Measurements from ENCODE around the gene BRCA1.
"Not testable (repeated sequence)": the region's sequence is repeated elsewhere in the genome, so short reads cannot be mapped to it uniquely, and the experiment has no call there.

BRCA1 gene

DNA sequence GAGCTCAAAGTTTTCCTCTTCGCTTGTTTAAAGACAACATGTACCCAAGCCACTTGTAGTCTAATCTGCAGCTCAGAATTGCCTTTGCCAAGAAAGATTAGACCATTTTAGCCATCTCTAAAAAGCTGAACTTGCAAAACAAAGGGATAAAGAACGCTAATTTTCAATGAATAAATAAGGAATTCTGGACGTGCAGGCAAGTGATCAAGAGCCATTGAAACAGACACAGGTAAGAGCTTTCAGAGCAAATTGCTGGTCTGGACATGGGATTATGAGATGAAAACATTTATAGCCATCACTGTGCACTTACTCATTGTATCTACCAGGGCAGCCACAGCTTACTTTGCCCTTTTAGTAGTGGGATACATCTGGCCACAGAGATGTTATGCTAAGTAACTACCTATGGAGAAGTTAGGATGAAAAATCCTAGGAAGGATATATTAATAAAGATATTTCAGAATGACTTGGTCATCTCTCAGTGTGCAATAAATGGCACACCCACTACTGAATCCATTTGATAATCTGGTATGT, 55.7 kb downstream of the BRCA1 start:
- in situ Hi-C loops (cut with MboI; ENCODE audit: low sequenced_read_pairs) = no loop called here
- H3K4me1 ChIP-seq = peaks cover 3% of the 10 kb centered on the region; the same call in 1 of the 2 replicates
- H3K9me3 ChIP-seq = no peaks in the 10 kb centered on the region
- peaks cover 42% of the 10 kb centered on the region for H3K36me3 ChIP-seq (replicated peaks)
- no peak for DNase-seq (ENCODE audit: low spot score in 2 of 2)
- H3K27me3 ChIP-seq (ENCODE audit: low read depth) = no peaks in the 10 kb centered on the region
- H3K4me3 ChIP-seq = no peak overlapping the region

DNA sequence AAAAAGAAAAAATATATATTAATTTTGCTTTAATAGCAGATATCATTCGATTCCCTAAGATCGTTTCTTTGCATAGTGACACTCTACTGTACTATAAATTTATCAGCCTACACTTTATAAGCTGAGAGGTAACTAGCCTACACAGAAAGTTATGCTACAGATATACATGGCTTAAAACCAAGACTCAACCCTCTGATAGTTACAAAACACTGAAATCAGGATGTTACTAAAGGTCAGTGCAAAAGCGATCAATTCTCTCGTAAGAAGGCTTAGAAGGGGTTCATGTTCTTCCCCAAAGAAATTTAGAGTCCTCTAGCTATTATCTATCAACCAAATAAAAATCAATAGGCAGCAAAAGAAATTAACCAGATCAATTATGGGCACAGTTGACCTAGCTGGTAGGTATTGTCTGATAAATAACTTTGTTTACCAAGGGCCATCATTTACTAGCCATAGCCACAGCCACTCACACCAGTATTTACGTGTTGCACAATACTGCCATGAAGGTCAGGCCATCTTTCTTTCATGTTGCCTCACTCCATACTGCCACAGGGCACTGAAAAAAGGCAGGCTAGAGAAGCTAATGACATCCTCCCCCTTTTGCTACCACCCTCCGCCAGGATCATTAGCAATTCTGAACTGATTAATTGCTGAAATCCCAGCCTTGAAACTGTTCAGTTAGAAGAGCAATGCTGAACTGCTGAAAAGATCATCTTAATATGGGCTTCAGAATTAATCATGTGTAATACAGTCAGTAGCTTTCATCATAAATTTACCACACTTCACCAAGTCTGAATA, 56.4 kb downstream of the BRCA1 start:
- no peaks in the 10 kb centered on the region for H3K9me3 ChIP-seq
- peaks cover 8% of the 10 kb centered on the region for H3K4me1 ChIP-seq
- H3K27me3 ChIP-seq (ENCODE audit: low read depth) = no peaks in the 10 kb centered on the region
- H3K4me3 ChIP-seq = no peak overlapping the region
- peaks cover 39% of the 10 kb centered on the region for H3K36me3 ChIP-seq (replicated peaks)
- no peak for DNase-seq (ENCODE audit: low spot score in 2 of 2)
- in situ Hi-C loops (cut with MboI; ENCODE audit: low sequenced_read_pairs) = no loop called here

DNA sequence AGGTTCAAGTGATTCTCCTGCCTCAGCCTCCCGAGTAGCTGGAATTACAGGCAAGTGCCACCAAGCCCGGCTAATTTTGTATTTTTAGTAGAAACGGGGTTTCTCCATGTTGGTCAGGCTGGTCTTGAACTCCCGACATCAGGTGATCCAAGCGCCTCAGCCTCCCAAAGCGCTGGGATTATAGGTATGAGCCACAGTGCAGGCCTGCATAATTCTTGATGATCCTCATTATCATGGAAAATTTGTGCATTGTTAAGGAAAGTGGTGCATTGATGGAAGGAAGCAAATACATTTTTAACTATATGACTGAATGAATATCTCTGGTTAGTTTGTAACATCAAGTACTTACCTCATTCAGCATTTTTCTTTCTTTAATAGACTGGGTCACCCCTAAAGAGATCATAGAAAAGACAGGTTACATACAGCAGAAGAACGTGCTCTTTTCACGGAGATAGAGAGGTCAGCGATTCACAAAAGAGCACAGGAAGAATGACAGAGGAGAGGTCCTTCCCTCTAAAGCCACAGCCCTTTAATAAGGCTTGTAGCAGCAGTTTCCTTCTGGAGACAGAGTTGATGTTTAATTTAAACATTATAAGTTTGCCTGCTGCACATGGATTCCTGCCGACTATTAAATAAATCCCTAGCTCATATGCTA, 62.1 kb downstream of the BRCA1 start:
- Histone ChIP-seq H3K36me3 (replicated peaks) (peaks cover 33% of the 10 kb centered on the region), H3K9me3 (no peaks in the 10 kb centered on the region), H3K4me1 (peaks cover 21% of the 10 kb centered on the region), H3K4me3 (no peak overlapping the region), H3K27me3 (ENCODE audit: low read depth) (no peaks in the 10 kb centered on the region)
- in situ Hi-C loops (cut with MboI; ENCODE audit: low sequenced_read_pairs) = no loop called here
- peak; percentile 53 to 60 for DNase-seq (ENCODE audit: low spot score in 2 of 2)

DNA sequence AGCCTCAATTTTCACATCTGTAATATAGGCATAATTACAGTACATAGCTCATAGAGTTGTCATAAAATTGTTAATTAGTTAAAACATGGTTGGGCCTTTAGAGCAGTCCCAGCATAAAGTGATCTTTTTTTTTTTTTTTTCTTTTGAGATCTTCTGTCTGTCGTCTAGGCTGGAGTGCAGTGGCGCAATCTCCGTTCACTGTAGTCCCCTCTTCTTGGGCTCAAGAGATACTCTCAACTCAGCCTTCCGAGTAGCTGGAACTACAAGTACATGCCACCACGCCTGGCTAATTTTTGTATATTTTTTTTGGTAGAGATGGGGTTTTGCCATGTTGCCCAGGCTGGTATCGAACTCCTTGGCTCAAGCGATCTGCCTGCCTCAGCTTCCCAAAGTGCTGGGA, 69.1 kb downstream of the BRCA1 start:
- H3K36me3 ChIP-seq (replicated peaks) = peaks cover 51% of the 10 kb centered on the region
- in situ Hi-C loops (cut with MboI; ENCODE audit: low sequenced_read_pairs) = no loop called here

DNA sequence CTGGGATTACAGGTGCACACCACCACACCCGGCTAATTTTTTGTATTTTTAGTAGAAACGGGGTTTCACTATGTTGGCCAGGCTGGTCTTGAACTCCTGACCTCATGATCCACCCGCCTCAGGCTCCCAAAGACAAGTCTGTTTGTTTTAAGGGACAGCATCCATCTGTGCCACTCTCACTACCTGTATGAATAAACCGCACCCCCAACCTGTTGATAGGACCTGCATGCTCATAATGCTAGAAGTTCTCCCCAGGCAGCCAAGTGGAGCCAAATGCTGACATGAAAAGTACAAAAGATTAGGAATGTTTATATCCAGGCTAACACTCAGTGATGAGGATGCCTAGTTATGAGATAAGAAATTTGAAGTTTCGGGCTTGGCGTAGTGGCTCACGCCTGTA, 72.2 kb downstream of the BRCA1 start:
- in situ Hi-C loops (cut with MboI; ENCODE audit: low sequenced_read_pairs) = not testable (repeated sequence)

More for the DNA sequence above, 69.1 kb downstream of the BRCA1 start:
- no peak overlapping the region for H3K4me3 ChIP-seq
- H3K4me1 ChIP-seq = no peaks in the 10 kb centered on the region
- H3K27me3 ChIP-seq (ENCODE audit: low read depth) = no peaks in the 10 kb centered on the region
- H3K9me3 ChIP-seq = no peaks in the 10 kb centered on the region
- no peak for DNase-seq (ENCODE audit: low spot score in 2 of 2)

DNA sequence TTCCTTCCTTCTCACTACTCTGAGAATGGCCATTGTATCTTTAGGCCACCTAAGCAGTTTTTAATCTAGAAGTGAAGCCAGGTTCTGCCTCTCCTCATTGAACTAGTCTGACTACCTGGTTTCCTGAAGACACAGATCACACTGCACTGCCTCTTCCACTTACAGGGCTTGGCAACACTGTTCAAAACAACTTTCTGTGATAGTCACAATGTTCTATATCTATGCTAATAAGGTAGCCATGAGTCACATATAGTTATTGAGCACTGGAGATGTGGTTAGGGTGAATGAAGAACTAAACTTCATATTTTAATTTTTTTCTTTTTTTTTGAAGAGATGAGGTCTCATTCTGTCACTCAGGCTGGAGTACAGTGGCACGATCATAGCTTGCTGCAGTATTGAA, 73.2 kb downstream of the BRCA1 start:
- Histone ChIP-seq H3K27me3 (ENCODE audit: low read depth) (no peaks in the 10 kb centered on the region), H3K36me3 (replicated peaks) (peaks cover 66% of the 10 kb centered on the region), H3K4me3 (no peak overlapping the region), H3K4me1 (no peaks in the 10 kb centered on the region), H3K9me3 (no peaks in the 10 kb centered on the region)
- in situ Hi-C loops (cut with MboI; ENCODE audit: low sequenced_read_pairs) = no loop called here
- DNase-seq (ENCODE audit: low spot score in 2 of 2) = no peak

More for the DNA sequence above, 72.2 kb downstream of the BRCA1 start:
- not testable (repeated sequence) for DNase-seq (ENCODE audit: low spot score in 2 of 2); H3K27me3 ChIP-seq (ENCODE audit: low read depth); H3K4me3 ChIP-seq; H3K9me3 ChIP-seq; H3K4me1 ChIP-seq
- peaks cover 61% of the 10 kb centered on the region for H3K36me3 ChIP-seq (replicated peaks)

DNA sequence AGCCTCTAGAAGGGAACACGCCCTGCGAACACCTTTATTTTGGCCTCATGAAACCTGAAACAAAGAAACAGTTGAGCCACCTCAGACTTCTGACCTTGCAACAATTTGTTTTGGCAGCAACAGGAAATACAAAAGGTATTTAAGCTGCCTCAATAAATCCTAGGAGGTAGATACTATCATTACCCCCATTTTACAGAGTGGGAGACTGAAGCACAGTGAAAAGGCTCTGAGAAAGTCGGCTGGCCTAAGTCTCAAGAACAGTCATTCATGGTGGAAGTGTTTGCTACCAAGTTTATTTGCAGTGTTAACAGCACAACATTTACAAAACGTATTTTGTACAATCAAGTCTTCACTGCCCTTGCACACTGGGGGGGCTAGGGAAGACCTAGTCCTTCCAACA, 81.1 kb downstream of the BRCA1 start:
- no peak for DNase-seq (ENCODE audit: low spot score in 2 of 2)
- Histone ChIP-seq H3K4me3 (no peak overlapping the region), H3K27me3 (ENCODE audit: low read depth) (no peaks in the 10 kb centered on the region), H3K4me1 (peaks cover 19% of the 10 kb centered on the region), H3K9me3 (no peaks in the 10 kb centered on the region), H3K36me3 (replicated peaks) (peaks cover 26% of the 10 kb centered on the region)
- in situ Hi-C loops (cut with MboI; ENCODE audit: low sequenced_read_pairs) = no loop called here

DNA sequence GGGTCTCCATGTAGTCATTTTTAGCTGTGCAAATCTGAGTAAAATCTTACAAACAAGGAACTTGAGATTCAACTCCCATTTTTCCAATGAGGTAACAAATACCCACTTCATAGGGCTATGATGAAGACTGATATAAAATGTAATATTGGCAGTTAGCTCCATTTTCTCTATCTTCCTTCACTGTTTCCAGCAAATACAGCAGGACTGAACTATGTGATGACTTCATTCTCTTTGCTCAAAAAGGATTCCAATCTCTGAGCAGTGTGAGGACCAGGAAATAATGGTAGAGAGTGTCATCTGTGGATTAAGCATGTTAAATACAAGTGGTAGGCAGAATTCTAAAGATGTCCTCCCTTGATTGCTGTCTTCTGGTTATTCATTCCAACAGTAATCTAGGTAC, 81.9 kb downstream of the BRCA1 start:
- in situ Hi-C loops (cut with MboI; ENCODE audit: low sequenced_read_pairs) = no loop called here
- Histone ChIP-seq H3K27me3 (ENCODE audit: low read depth) (no peaks in the 10 kb centered on the region), H3K36me3 (replicated peaks) (peaks cover 23% of the 10 kb centered on the region)

DNA sequence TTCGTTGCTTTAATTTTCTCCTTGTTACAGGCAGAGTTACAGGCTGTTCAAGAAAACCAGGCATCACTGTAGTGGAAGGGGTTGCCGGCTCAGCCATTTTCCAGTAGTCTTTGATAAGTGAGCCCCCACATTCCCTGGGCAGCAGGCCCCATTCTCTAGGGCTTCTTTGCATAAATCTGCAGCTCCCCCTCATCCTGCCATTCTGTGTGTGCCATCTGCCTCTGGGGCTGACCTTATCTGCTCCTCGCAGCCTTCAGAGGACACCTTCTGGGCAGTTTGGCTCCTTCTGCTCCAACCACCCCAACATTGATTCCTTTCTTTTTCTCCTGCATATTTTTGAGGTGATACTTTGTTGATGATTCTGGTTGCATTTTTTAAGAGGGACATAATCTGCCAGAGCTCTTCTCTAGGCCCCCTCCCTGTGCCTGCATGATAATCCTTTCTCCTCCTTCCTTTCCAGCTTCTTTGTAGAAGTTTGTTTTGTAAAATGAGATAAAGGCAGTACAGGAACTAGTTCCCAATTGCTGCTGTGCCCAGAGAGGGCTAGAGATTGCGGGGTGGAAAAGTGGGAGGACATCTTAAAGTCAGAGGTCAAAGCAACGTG, 83.0 kb downstream of the BRCA1 start:
- DNase-seq (ENCODE audit: low spot score in 2 of 2) = no peak
- in situ Hi-C loops (cut with MboI; ENCODE audit: low sequenced_read_pairs) = no loop called here
- Histone ChIP-seq H3K4me3 (no peak overlapping the region), H3K9me3 (no peaks in the 10 kb centered on the region), H3K27me3 (ENCODE audit: low read depth) (no peaks in the 10 kb centered on the region), H3K36me3 (replicated peaks) (peaks cover 17% of the 10 kb centered on the region), H3K4me1 (peaks cover 19% of the 10 kb centered on the region)

More for the DNA sequence above, 81.9 kb downstream of the BRCA1 start:
- no peaks in the 10 kb centered on the region for H3K9me3 ChIP-seq
- DNase-seq (ENCODE audit: low spot score in 2 of 2) = no peak
- no peak overlapping the region for H3K4me3 ChIP-seq
- peaks cover 19% of the 10 kb centered on the region for H3K4me1 ChIP-seq

DNA sequence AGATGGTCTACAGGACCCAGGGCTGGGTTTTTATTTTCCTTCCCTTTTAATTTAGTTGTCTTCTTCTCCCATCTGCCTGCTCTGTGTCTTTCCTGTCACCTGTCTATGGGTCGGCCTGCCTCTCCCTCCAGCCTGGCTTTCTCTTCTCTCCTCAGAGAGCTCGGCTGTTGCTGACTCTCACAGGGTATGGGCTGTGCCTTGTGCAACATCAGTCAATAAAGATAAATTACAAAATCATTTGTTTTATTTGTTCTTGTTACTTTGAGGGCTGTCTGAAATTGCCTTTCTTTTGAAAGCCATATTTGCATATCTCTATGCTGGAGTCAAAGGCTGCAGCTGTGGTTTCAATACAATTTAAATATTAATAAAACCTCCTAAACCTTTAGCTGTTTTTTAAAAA, 84.5 kb downstream of the BRCA1 start:
- Histone ChIP-seq H3K4me1 (peaks cover 33% of the 10 kb centered on the region), H3K9me3 (no peaks in the 10 kb centered on the region), H3K36me3 (replicated peaks) (peaks cover 13% of the 10 kb centered on the region), H3K27me3 (ENCODE audit: low read depth) (no peaks in the 10 kb centered on the region), H3K4me3 (no peak overlapping the region)
- in situ Hi-C loops (cut with MboI; ENCODE audit: low sequenced_read_pairs) = no loop called here
- DNase-seq (ENCODE audit: low spot score in 2 of 2) = peak; percentile 47

DNA sequence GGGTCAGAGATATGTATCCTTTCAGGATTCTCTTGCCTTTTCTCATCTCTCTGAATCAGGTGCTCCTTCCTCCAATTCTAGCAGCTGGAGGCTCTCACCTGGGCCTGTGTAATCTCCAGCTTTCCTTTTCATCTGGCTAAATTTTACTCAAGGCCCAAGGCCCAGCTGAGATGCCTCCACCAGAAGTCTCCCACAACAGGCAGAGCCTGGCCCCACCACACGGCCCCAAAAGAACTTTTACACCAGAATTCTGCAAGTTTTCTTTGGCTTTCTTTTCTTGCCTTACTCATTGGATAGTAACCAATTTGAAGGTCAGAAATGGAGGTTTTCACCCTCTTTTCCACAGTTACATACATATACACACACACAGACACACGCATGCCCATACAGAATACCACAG, 85.5 kb downstream of the BRCA1 start:
- H3K36me3 ChIP-seq (replicated peaks) = peaks cover 10% of the 10 kb centered on the region
- DNase-seq (ENCODE audit: low spot score in 2 of 2) = no peak
- H3K9me3 ChIP-seq = no peaks in the 10 kb centered on the region
- in situ Hi-C loops (cut with MboI; ENCODE audit: low sequenced_read_pairs) = no loop called here
- H3K27me3 ChIP-seq (ENCODE audit: low read depth) = no peaks in the 10 kb centered on the region
- peaks cover 41% of the 10 kb centered on the region for H3K4me1 ChIP-seq
- H3K4me3 ChIP-seq = no peak overlapping the region

DNA sequence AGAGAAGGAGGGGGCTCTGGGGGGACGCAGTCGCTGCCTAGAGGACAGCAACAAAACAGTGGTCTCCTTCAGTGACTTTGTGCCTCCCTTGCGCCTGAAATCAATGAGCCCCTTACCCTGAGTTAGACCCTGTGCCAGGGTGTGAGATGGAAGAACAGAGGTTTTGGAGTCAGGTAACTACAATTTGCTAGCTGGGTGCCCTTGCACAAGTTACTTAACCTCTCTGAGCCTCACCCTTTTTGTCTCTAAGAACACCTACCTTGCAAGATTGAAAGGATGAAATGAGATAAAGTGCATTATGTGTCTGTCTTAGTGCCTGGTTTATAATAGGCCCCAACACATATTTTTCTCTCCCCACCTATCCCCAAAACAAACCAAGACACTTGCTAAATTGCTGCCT, 90.3 kb downstream of the BRCA1 start:
- Histone ChIP-seq H3K4me1 (peaks cover 33% of the 10 kb centered on the region), H3K27me3 (ENCODE audit: low read depth) (no peaks in the 10 kb centered on the region), H3K9me3 (no peaks in the 10 kb centered on the region), H3K4me3 (no peak overlapping the region), H3K36me3 (replicated peaks) (no peaks in the 10 kb centered on the region)
- no peak for DNase-seq (ENCODE audit: low spot score in 2 of 2)
- in situ Hi-C loops (cut with MboI; ENCODE audit: low sequenced_read_pairs) = no loop called here

DNA sequence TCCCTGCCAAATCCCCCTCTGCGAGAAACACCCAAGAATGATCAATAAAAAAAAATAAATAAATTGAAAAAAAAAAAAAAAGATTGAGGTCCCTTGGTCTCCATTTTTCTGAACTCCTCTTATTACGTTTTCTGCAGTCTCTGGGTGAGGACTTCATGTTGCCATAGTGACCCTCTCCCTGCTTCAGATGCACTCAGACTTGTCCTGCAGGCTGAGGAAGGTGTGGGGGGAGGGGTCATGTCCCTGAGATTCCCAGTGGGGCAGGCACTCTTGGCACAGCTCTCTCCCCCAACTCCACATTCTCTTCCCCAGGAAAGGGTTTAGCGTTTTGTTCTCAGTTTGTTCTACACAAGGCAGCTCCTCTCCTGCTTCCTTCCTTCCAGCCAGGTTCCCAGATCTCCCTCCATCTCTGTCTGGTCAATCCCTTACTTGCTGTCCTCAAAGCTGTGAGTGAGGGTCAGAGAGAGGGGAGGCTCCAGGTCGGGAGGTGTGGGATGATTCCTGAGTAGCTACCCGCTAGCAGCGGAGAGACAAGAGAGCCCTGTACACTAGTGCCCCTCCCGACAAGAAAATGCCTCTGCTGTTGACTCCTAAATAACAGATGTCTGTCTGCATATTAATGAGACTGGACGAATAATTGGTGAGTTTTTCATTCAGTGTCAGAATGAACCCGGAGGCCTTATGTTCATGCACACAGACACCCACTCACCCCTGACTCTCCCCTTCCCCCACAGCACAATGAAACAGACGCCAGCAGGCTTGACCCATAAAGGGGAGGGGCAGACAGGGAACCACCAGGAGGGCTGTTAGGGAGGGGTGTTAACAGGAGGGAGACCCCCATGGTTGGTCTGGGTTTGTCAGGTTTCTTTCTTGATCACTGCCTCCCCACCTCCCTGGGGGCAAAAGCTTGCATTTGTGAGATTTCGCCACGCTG, 90.9 kb downstream of the BRCA1 start:
- no peaks in the 10 kb centered on the region for H3K36me3 ChIP-seq (replicated peaks)
- H3K27me3 ChIP-seq (ENCODE audit: low read depth) = no peaks in the 10 kb centered on the region
- DNase-seq (ENCODE audit: low spot score in 2 of 2) = peak; percentile 33 to 65
- no peak overlapping the region for H3K4me3 ChIP-seq
- peaks cover 30% of the 10 kb centered on the region for H3K4me1 ChIP-seq
- in situ Hi-C loops (cut with MboI; ENCODE audit: low sequenced_read_pairs) = no loop called here
- no peaks in the 10 kb centered on the region for H3K9me3 ChIP-seq
